Measurements from ENCODE around the gene GDI1.
A peak's percentile ranks its signal among the peaks of the same experiment; 100 is the strongest.
"Not testable (repeated sequence)": the region's sequence is repeated elsewhere in the genome, so short reads cannot be mapped to it uniquely, and the experiment has no call there.

Gene GDI1

GRCh38 chrX:154436983-154437752, at the start of gene GDI1:
TSS of gene GDI1 (plus strand) at chrX:154437154. CDS start at chrX:154437255, 101 bp downstream.
- DNase-seq: peak in 1 of 2 experiments; percentile 16

- not testable (repeated sequence) for DNase-seq
Observed at GRCh38 chrX:154388094-154388493, 48.9 kb upstream of the GDI1 start.

GRCh38 chrX:154388649-154389048, 48.3 kb upstream of the GDI1 start:
- DNase-seq: not testable (repeated sequence)

GRCh38 chrX:154389812-154390747, 46.9 kb upstream of the GDI1 start:
- not testable (repeated sequence) for DNase-seq

- not testable (repeated sequence) for DNase-seq
Observed at GRCh38 chrX:154396363-154396762, 40.6 kb upstream of the GDI1 start.

GRCh38 chrX:154396973-154397887, 39.7 kb upstream of the GDI1 start:
- peak in 1 of 2 experiments; percentile 54 for DNase-seq

GRCh38 chrX:154397888-154398667, 38.9 kb upstream of the GDI1 start, which contains the start of gene RPL10:
TSS of gene RPL10 (plus strand) at chrX:154398377. CDS start at chrX:154398520, 143 bp downstream.
- DNase-seq: peak; percentile 76 to 95

GRCh38 chrX:154398668-154399526, 38.1 kb upstream of the GDI1 start:
- DNase-seq: peak; percentile 41 to 63

- DNase-seq: peak in 1 of 2 experiments; percentile 19
Observed at GRCh38 chrX:154399527-154400368, 37.2 kb upstream of the GDI1 start.

GRCh38 chrX:154400369-154400817, 36.6 kb upstream of the GDI1 start:
- DNase-seq: not testable (repeated sequence)

- peak in 1 of 2 experiments; percentile 10 for DNase-seq
Observed at GRCh38 chrX:154401045-154401799, 35.7 kb upstream of the GDI1 start.

GRCh38 chrX:154401918-154402621, 34.9 kb upstream of the GDI1 start:
- no peak for DNase-seq

GRCh38 chrX:154402622-154403127, 34.3 kb upstream of the GDI1 start:
- no peak for DNase-seq

GRCh38 chrX:154403192-154403591, 33.8 kb upstream of the GDI1 start:
- DNase-seq: no peak

GRCh38 chrX:154403858-154404257, 33.1 kb upstream of the GDI1 start:
- DNase-seq: no peak

GRCh38 chrX:154404625-154405192, 32.2 kb upstream of the GDI1 start:
- DNase-seq: no peak

GRCh38 chrX:154408659-154409221, 28.2 kb upstream of the GDI1 start:
- DNase-seq: no peak

All from SW 1271 (cell line).